Memory B cell (primary cell): ENCODE measurements around the gene GNB1.
"Not testable (repeated sequence)": the region's sequence is repeated elsewhere in the genome, so short reads cannot be mapped to it uniquely, and the experiment has no call there.

Experiments
- ATAC-seq: fragments of 150-1000 bp; cut with Tn5 transposase; 2 replicates; pipeline ENCODE4 v1.10.0; 2021; ENCODE audit warnings: low read depth, mild to moderate bottlenecking, moderate library complexity
- DNase-seq, 2 donors: peaks; one replicate each; pipeline ENCODE4 v3.0.0; 2022; ENCODE audit warnings: low spot score in 2 of 2
- H3K27ac Mint-ChIP-seq: one replicate; pipeline ENCODE4 v1.8.0; 2022; ENCODE audit warnings: mild to moderate bottlenecking, moderate library complexity, mixed read lengths
- H3K27me3 Mint-ChIP-seq: one replicate; pipeline ENCODE4 v1.8.0; 2022; ENCODE audit warnings: mixed read lengths
- H3K36me3 Mint-ChIP-seq: one replicate; pipeline ENCODE4 v1.8.0; 2022; ENCODE audit warnings: mild to moderate bottlenecking, mixed read lengths
- H3K4me1 Mint-ChIP-seq: one replicate; pipeline ENCODE4 v1.8.0; 2022; ENCODE audit warnings: mixed read lengths
- H3K4me3 Mint-ChIP-seq: one replicate; pipeline ENCODE4 v1.8.0; 2022; ENCODE audit warnings: mild to moderate bottlenecking, moderate library complexity, mixed read lengths
- H3K9me3 Mint-ChIP-seq: one replicate; pipeline ENCODE4 v1.8.0; 2022; ENCODE audit warnings: mixed read lengths

GNB1 gene

DNA sequence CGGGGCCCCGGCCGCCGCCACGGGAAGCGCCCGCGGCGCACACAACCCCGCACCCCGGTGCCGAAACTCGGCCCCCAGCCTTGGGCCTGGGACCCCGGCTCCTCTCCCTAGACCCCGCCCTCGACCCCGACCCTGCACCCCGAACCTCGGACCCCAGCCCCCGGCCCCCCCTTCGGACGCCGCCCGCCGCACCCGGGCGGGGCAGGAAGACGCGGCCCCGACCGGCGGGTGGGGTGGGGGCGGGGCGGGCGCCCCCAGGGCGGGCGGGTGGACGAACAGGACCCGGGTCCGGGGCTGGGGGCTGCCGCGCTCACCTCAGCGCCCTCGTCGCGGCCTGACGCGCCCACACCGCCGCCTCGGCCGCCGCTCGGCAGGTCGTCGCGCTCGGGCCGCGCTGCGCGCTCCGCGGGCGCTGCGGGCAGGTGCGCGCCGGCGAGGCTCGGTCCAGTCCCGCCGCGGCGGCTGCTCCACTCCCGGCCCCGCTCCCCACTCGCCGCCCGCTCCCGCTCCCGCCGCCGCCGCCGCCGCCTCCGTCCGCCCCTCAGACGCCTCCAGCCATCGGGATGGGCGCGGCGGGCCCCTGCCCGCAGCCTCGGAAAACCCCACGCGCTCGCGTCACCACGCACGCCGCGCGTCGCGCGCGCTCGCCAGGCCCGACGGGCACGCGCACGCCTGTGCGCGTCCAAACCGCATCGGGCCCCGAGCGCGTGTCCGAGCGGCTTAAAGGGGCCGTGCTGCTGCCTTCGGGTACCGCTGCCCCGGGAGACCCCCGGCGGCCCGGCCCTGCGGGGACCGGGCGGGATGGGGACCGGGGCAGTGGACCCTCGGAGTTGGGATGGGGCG is at the start of gene GNB1:
GNB1 (minus strand) TSS at position 582 of the 843 bp plus-strand sequence. CDS start 65,634 bp downstream, outside the sequence.
- Mint-ChIP-seq H3K4me1 (peaks cover 39% of the 10 kb centered on the region), H3K4me3 (peak within 1 kb of the TSS; percentile 89), H3K9me3 (no peaks in the 10 kb centered on the region), H3K27ac (peak within 1 kb of the TSS; percentile 92), H3K27me3 (peaks cover 1% of the 10 kb centered on the region), H3K36me3 (peaks cover 2% of the 10 kb centered on the region)
- ATAC-seq (peak; percentile 77), DNase-seq (peak; percentile 91 to 95)

DNA sequence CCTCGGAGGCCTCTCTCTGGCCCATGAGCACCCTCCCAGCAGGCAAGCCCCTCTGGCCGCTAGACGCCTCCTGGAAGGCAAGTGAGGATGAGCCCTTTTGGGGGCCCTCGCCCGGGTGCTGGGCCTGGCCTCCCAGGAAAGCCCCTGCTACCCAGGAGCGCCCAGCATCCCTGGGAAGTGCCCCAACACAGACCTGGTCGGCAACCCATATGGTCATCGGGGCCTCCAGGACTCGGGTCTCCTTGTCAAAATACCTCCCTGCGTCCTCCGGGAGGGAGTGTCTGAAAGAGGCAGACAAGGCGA is 49.2 kb upstream of the GNB1 start:
- no peak overlapping the region for H3K4me3 Mint-ChIP-seq
- DNase-seq = no peak
- ATAC-seq = no peak
- H3K4me1 Mint-ChIP-seq = peaks cover 9% of the 10 kb centered on the region
- H3K27ac Mint-ChIP-seq = no peak overlapping the region
- H3K36me3 Mint-ChIP-seq = no peaks in the 10 kb centered on the region
- H3K9me3 Mint-ChIP-seq = no peaks in the 10 kb centered on the region
- peaks cover 4% of the 10 kb centered on the region for H3K27me3 Mint-ChIP-seq

DNA sequence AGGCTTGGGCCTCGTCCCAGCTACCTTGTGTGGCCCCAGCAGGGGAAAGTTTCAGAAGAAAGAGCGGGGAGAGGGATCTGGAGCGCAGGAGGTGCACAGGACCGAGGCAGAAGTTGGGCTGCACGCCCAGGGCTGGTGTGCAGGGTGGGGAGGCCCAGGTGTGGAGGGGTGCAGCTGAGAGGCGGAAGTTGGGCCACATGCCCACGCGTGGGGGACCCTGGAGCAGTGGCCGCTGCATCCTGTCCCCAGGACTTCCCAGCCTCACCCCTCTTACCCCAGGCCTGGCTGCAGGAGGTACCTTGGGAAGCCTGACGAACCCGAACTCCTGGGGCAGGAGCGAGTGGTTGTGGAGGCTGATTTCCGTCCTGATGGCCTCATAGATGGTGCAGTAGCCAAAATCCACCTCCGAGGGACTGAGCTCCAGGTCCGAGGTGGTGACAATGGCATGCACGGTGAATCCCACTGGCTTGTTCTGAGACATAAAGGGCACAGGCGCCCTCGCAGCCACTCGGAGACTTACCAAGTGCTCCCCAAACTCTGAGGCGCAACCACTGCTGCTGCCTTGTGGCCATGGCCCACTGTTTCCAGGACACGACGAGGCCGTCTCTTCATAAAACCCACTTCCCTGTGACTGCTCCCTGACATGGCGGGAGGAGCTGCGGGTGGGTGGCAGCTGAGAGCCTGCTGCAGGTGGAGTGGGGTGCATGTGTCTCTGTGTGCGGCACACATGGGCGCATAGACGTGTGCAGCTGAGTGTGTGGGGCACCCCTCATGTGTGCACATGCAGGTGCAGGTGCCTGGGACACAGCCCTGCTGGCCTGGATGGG is 48.6 kb upstream of the GNB1 start:
- Mint-ChIP-seq H3K27ac (no peak overlapping the region), H3K4me3 (no peak overlapping the region), H3K27me3 (peaks cover 4% of the 10 kb centered on the region), H3K36me3 (no peaks in the 10 kb centered on the region), H3K4me1 (peaks cover 9% of the 10 kb centered on the region), H3K9me3 (peaks cover 5% of the 10 kb centered on the region)
- ATAC-seq = no peak
- no peak for DNase-seq

DNA sequence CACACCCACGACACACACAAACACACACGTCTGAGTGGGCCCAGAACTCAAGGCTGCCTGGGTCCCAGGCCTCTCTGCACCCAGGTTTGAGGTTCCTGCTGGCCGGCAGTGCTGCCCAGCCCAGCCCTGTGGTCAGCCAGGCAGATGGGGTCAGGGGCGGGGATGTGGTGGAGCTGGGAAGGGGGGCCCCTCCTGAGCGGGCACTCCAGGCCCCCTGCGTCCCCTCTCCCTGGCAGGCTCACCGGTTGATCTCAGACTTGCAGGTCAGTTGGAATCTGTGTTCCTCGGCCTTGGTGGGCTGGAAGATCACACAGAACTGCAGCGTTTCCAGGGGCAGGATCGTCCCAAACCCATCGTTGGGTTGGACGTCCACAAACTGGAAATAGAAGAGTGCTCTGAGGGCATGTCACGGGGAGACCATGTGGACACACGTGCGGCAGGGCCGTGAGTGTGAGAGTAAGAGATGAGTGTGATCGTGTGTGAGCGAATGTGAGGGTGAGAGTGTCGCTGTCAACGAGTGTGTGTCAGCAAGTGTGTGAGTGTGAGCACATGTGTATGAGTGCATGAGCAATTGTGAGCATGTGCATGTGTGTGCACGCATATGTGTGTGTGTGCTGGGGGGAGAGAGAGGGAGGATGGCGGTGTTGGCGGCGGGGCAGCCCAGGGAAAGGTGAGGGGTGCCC is 47.9 kb upstream of the GNB1 start:
- Mint-ChIP-seq H3K4me3 (no peak overlapping the region), H3K27me3 (no peaks in the 10 kb centered on the region), H3K9me3 (peaks cover 8% of the 10 kb centered on the region), H3K27ac (no peak overlapping the region), H3K36me3 (no peaks in the 10 kb centered on the region), H3K4me1 (peaks cover 6% of the 10 kb centered on the region)
- no peak for DNase-seq
- ATAC-seq = no peak

DNA sequence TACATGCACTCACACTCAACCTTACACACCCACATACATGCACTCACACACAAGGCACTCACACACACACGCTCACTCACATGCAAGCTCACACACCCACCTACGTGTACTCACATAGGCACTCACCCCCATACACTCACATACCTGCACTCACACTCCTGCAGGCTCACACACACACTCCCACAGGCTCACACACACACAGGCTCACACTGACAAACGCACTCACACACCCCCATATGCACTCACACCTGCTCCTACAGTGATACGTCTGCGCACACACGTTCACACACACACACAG is 47.3 kb upstream of the GNB1 start:
- DNase-seq = no peak
- H3K4me3 Mint-ChIP-seq = no peak overlapping the region
- H3K27me3 Mint-ChIP-seq = no peaks in the 10 kb centered on the region
- H3K36me3 Mint-ChIP-seq = no peaks in the 10 kb centered on the region
- no peak for ATAC-seq
- peaks cover 6% of the 10 kb centered on the region for H3K4me1 Mint-ChIP-seq
- peaks cover 8% of the 10 kb centered on the region for H3K9me3 Mint-ChIP-seq
- no peak overlapping the region for H3K27ac Mint-ChIP-seq

DNA sequence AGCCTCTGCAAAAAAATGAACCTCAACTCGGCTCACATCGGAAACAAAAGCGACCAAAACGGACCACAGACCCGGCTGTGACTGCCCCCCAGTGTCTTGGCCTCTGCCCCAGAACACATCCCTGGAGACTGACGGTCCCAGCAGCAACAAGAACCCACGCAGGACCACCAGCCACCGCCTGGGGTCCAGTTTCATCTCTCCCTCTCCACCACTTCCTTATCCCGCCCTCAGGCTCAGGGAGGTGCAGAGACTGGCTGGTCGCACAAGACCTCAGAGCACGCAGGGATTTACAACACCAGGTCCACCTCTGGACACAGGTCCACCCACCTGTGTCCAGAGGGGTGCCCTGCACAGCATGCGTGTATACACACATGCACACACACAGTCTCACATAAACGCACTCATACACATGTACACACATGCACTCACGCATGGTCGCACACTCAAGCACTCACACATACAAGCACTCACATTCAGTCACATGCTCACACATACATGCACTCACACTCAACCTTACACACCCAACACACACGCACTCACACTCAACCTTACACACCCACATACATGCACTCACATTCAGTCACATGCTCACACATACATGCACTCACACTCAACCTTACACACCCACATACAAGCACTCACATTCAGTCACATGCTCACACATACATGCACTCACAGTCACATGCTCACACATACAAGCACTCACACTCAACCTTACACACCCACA is 46.8 kb upstream of the GNB1 start:
- Mint-ChIP-seq H3K36me3 (no peaks in the 10 kb centered on the region), H3K4me1 (peaks cover 2% of the 10 kb centered on the region), H3K9me3 (peaks cover 8% of the 10 kb centered on the region), H3K4me3 (no peak overlapping the region), H3K27me3 (no peaks in the 10 kb centered on the region), H3K27ac (no peak overlapping the region)
- DNase-seq = no peak
- no peak for ATAC-seq

DNA sequence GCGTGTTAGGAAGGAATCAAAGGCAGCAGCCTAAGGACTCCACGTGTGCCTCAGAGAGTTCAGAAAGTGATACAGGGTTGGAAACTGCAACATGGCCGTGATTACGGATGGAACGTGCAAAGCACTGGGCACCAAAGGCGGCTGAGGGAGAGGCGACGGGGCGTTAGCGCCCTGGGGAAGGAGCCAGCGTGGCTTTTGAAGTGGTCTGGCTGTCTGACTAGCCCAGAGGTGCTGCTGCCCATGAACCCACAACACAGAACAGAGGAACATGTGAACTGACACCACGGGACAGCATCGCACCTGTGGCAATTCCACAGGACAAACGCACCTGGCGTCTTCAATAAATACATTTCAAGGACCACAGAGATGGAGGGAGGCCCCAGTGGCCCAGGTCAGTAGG is 46.2 kb upstream of the GNB1 start:
- no peak for ATAC-seq
- Mint-ChIP-seq H3K27ac (no peak overlapping the region), H3K4me3 (no peak overlapping the region), H3K27me3 (no peaks in the 10 kb centered on the region), H3K4me1 (peaks cover 2% of the 10 kb centered on the region), H3K9me3 (peaks cover 8% of the 10 kb centered on the region), H3K36me3 (no peaks in the 10 kb centered on the region)
- no peak for DNase-seq

DNA sequence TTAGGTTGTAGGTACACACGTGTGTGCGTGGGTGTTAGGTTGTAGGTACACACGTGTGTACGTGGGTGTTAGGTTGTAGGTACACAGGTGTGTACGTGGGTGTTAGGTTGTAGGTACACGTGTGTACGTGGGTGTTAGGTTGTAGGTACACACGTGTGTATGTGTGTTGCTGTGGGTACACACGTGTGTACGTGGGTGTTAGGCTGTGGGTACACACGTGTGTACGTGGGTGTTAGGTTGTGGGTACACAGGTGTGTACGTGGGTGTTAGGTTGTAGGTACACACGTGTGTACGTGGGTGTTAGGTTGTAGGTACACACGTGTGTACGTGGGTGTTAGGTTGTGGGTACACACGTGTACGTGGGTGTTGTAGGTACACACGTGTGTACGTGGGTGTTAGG is 44.0 kb upstream of the GNB1 start:
- not testable (repeated sequence) for ATAC-seq, DNase-seq, H3K27me3 Mint-ChIP-seq, H3K9me3 Mint-ChIP-seq, H3K4me3 Mint-ChIP-seq, H3K36me3 Mint-ChIP-seq, H3K27ac Mint-ChIP-seq, H3K4me1 Mint-ChIP-seq

DNA sequence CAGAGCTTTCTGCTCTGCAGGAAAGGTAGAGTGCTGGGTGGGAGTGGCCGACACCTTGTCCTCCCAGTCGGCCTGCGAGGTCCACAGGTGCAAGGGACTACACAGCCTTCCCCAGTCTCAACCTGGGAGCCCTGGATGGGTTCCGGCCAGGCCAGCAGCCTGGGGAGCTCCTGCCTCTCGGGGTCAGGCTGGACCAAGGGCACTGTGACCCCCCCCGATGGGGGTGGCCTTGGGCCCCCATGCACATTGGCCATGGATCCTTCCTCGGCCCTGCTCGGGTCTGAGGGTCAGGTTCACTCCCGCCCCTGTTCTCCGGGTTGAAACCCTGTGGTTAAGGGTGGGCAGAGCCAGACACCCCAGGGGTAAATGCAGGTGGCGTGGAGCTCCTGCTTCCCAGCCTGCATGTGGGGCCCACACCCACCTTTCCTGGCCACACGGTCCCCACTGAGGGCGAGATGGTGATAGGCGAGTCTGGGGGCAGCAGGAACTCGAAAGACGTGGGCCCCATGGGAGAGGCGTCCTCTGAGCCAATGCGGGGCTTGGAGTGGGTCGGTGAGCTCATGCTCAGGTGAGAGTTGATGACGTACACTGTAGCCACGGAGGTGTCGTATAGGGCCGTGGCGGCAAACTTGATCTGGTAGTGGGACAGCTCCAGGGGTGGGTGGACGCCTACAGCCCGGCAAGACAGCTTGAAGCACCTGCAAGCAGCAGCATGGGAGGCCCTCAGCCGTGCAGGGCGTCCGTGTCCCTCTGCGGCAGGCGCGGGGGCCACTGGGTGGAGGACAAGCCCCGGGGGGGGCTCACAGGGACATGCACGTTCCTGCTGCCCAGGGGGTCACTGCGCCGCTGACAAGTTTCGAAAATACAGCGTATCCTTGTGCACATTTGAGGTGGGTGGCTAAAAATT is 39.0 kb upstream of the GNB1 start:
- peaks cover 7% of the 10 kb centered on the region for H3K9me3 Mint-ChIP-seq
- H3K36me3 Mint-ChIP-seq = no peaks in the 10 kb centered on the region
- no peak overlapping the region for H3K27ac Mint-ChIP-seq
- H3K4me1 Mint-ChIP-seq = peaks cover 5% of the 10 kb centered on the region
- DNase-seq = no peak
- H3K27me3 Mint-ChIP-seq = peaks cover 3% of the 10 kb centered on the region
- no peak overlapping the region for H3K4me3 Mint-ChIP-seq
- no peak for ATAC-seq

DNA sequence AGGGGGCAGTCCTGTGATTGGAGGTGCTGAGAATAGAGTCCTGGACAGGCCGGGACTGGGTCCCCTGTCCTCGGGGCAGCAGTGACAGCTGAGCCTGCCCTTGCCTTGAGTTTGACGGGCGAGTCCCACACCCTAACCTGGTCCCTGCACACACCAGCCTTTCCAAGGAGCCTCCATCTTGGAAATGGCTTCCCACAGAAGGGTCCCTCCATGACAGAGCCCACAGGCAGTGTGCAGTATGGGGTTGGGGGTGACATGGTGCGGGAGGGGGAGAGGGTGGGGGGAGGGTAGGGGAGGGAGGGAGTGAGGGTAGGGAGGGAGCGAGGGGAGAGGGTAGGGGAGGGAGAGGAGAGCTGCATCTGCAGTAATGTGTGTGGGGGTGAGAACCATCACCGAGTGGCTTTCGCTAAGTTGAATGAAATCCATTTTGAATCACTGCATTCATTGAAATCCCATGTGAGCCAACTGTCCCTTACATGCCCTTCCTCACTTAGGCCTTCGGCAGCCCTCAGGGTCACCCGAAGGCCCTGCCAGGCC is 38.3 kb upstream of the GNB1 start:
- DNase-seq (no peak), ATAC-seq (no peak)
- Mint-ChIP-seq H3K27me3 (peaks cover 7% of the 10 kb centered on the region), H3K36me3 (no peaks in the 10 kb centered on the region), H3K27ac (no peak overlapping the region), H3K4me1 (peaks cover 6% of the 10 kb centered on the region), H3K9me3 (no peaks in the 10 kb centered on the region), H3K4me3 (no peak overlapping the region)

DNA sequence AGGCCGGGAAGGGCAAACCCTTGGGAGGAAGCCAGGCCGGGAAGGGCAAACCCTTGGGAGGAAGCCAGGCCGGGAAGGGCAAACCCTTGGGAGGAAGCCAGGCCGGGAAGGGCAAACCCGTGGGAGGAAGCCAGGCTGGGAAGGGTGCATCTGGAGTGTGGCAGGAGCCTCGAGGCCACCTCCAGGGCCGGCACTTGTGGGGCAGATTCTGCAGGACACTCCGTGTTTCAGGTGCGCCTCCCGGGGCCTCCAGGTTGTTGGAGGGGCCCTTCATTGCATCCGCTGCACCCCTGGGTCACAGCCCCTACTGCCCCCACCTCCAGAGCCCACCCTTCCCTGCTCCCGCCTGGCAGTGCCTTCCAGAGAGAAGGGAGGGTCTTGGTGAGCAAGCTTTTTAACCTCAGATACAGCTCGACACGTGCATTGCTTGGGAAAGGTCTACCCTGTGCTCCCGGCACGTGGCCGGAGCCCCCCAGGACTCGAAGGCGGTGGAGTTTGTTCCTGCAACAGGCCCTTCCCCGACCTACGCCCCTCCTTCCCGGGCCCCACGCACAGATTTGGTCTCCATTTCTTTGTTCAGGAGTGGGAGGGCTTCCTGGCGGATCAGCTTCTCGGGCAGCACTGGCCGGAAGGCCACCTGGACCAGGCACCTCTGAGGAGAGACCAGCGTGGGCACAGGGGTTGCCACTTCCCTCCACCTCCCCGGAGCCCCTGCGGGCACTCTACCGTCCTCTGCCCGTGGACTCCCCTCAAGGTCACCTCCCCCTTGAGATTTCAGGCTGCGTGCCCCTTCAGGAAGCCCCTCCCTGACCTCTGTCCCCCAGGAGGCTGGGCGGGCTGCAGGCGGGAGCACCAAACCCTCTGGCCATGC is 37.6 kb upstream of the GNB1 start:
- Mint-ChIP-seq H3K27ac (no peak overlapping the region), H3K9me3 (no peaks in the 10 kb centered on the region), H3K36me3 (no peaks in the 10 kb centered on the region), H3K4me1 (peaks cover 6% of the 10 kb centered on the region), H3K27me3 (peaks cover 7% of the 10 kb centered on the region), H3K4me3 (no peak overlapping the region)
- ATAC-seq = no peak
- DNase-seq = no peak

DNA sequence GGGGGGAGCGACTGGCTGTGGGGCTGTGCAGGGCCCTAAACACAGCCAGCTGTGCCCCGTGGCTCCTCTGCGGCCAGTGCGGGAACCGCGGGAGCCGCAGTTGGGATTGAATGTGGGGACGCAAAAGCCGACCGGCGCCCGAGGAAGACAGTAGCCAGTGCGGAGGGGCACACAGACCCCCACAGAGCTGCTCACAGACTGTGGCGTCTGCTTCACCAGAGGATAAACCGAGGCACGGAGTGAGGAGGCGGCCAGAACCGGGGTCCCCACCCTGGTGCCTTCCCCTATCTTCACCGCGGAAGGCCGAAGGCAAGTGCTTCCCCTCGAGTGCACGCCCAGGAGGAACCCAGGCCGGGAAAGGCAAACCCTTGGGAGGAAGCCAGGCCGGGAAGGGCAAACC is 36.9 kb upstream of the GNB1 start:
- no peak for ATAC-seq
- Mint-ChIP-seq H3K27me3 (peaks cover 7% of the 10 kb centered on the region), H3K27ac (no peak overlapping the region), H3K4me3 (no peak overlapping the region), H3K9me3 (no peaks in the 10 kb centered on the region), H3K36me3 (no peaks in the 10 kb centered on the region), H3K4me1 (peaks cover 6% of the 10 kb centered on the region)
- no peak for DNase-seq
